Fibroblast of pulmonary artery (primary cell): ENCODE results near the gene RABL3.
"Not testable (repeated sequence)": the region's sequence is repeated elsewhere in the genome, so short reads cannot be mapped to it uniquely, and the experiment has no call there.

Source experiments
- DNase-seq: peaks from one replicate; pipeline ENCODE4 v3.0.0-alpha.2; 2010; ENCODE audit warnings: low read depth
- H3K4me3 ChIP-seq: replicated peaks from 2 replicates; pipeline ENCODE4 v1.5.1; 2011; ENCODE audit warnings: low read depth, mild to moderate bottlenecking, control low read depth, low read length, moderate library complexity
- CTCF ChIP-seq: IDR thresholded peaks from 2 replicates; pipeline ENCODE4 v1.5.1; 2011; ENCODE audit warnings: mild to moderate bottlenecking, control low read depth, low read length, inconsistent platforms; ENCODE audit errors: missing control alignments

The RABL3 gene

DNA sequence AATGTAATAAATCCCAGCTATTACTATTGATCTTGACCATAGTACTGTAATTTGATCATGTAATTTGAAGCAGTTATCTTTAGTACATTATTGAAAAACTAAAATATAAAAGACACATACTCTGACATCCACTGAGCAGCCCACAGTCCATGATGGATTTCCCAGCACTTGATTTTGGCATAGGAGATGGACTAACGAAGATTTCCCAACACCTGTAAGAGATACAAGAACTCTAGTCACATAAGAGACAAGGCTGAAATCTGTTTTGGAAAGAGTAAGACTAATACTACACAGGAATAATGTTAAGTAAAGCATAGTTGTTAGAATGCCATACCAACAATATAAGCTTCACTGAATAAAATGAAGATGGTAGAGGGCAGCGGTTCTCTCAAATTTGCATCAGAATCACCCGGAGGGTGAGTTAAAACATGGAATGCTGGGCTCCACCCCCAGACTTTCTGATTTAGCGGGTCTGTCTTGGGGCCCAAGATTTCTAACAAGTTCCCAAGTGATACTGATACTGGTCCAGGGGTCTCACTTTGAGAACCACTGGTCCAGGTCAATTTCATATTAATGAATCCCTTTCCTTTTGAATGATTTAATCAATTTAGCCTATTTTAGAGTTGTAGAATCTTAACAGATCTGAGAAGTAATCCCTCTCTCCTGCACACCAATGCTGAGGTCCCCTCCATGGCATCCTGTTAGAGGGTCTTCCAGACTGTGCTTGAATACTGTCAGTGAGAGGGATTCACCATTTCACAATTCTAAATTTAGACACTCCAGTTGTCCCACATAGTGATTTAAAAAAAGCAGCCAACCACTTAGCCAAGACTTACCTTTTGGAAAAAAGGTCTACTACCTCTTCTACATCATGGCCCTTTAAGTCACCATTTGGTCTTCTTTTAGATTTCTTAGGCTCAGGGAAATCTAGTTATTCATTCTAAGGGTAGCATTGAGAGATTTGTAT lies 11.5 kb downstream of the RABL3 start:
- no peak for TF ChIP-seq CTCF
- DNase-seq = no peak
- no peak overlapping the region for H3K4me3 ChIP-seq

GRCh38 chr3:120726791-120727190 lies 15.5 kb downstream of the RABL3 start:
- DNase-seq = peak; percentile 23
- no peak for TF ChIP-seq CTCF
- H3K4me3 ChIP-seq = no peak overlapping the region

GRCh38 chr3:120719167-120719834 lies 23.0 kb downstream of the RABL3 start:
- DNase-seq, H3K4me3 ChIP-seq: not testable (repeated sequence)

DNA sequence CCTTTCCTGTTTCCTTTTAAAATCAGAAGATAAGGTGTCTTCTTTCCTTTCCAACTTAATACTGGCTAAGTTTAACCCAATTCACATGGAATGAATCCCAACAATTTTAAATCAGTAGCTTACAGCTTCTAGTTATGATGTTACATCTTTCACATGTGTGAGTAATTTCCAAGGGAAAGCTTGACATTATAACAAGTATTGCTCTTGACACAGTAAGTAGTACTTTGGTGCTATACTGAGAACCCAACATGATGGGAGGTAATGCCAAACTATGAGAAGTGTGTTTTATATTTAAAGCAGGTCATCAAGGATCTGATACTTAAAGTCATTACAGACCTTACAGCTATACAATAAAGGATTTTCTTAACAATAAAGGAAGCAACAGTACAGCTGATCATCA lies 29.1 kb downstream of the RABL3 start:
- no peak for TF ChIP-seq CTCF
- no peak overlapping the region for H3K4me3 ChIP-seq
- DNase-seq = no peak

GRCh38 chr3:120710369-120710768 lies 31.9 kb downstream of the RABL3 start:
- H3K4me3 ChIP-seq = no peak overlapping the region
- no peak for DNase-seq
- no peak for TF ChIP-seq CTCF

GRCh38 chr3:120708408-120708807 lies 33.9 kb downstream of the RABL3 start:
- no peak overlapping the region for H3K4me3 ChIP-seq
- no peak for TF ChIP-seq CTCF
- DNase-seq = no peak

DNA sequence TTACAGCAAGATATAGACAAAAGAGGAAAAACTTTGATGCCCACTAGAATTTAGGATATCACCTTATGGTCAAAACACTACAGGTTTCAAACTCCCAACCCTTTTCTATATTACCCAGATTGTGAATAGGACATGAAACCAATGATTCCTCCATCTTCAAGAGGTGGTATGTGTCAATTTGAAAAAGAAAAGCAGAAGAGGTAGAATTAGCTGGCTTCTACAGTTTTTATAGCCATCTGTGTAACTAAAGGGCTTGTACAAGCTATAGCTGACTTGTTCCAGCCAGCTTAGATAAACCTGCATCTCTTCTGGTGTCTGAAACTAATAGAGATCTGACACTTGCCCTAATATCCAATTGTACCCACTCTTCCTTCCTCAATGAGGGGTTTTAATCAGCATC lies 35.4 kb downstream of the RABL3 start:
- H3K4me3 ChIP-seq = no peak overlapping the region
- DNase-seq = no peak
- no peak for TF ChIP-seq CTCF
